Cardiac fibroblast (primary cell): ENCODE results near the gene TMOD2.

ENCODE experiments used
- DNase-seq, 2 donors: peaks; one replicate each; pipeline versions ENCODE4 v3.0.0 to v3.0.0-alpha.2; 2010; ENCODE audit warnings: low read depth in 2 of 2
- H3K4me3 ChIP-seq, 2 donors: replicated peaks in 1 of 2; 1 replicate in 1 of 2; 2 replicates in 1 of 2; pipeline ENCODE4 v1.5.1; 2011; ENCODE audit warnings: low read depth in 2 of 2, low read length in 2 of 2, mild to moderate bottlenecking in 2 of 2, moderate library complexity in 1 of 2
- TF ChIP-seq, protein P1 (sequence below): IDR thresholded peaks from one replicate; pipeline ENCODE4 v1.5.1; 2011; ENCODE audit warnings: low read depth, mild to moderate bottlenecking, low read length, inconsistent platforms

Gene TMOD2

DNA sequence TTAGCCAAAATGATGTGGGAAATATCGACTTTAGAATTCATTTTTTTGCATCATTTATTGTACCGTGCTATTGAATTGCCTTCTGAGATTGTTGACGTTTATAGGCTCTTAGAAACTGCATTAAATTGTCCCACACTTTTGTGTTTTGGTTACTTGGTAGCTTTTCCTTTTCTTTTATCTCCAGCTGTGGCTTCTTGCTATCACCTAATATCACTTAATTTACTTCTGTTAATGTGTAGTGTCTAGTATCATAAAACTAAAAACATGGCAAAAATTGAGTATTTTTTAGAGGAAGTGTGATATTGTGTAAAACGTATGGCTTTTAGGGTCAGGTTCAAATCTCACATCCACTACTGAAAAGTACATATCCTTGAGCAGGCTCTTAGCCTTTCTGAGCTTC, 89.3 kb downstream of the TMOD2 start:
- no peak for DNase-seq
- H3K4me3 ChIP-seq, result no peak overlapping the region
- TF ChIP-seq, protein P1, sequence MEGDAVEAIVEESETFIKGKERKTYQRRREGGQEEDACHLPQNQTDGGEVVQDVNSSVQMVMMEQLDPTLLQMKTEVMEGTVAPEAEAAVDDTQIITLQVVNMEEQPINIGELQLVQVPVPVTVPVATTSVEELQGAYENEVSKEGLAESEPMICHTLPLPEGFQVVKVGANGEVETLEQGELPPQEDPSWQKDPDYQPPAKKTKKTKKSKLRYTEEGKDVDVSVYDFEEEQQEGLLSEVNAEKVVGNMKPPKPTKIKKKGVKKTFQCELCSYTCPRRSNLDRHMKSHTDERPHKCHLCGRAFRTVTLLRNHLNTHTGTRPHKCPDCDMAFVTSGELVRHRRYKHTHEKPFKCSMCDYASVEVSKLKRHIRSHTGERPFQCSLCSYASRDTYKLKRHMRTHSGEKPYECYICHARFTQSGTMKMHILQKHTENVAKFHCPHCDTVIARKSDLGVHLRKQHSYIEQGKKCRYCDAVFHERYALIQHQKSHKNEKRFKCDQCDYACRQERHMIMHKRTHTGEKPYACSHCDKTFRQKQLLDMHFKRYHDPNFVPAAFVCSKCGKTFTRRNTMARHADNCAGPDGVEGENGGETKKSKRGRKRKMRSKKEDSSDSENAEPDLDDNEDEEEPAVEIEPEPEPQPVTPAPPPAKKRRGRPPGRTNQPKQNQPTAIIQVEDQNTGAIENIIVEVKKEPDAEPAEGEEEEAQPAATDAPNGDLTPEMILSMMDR, result no peak

DNA sequence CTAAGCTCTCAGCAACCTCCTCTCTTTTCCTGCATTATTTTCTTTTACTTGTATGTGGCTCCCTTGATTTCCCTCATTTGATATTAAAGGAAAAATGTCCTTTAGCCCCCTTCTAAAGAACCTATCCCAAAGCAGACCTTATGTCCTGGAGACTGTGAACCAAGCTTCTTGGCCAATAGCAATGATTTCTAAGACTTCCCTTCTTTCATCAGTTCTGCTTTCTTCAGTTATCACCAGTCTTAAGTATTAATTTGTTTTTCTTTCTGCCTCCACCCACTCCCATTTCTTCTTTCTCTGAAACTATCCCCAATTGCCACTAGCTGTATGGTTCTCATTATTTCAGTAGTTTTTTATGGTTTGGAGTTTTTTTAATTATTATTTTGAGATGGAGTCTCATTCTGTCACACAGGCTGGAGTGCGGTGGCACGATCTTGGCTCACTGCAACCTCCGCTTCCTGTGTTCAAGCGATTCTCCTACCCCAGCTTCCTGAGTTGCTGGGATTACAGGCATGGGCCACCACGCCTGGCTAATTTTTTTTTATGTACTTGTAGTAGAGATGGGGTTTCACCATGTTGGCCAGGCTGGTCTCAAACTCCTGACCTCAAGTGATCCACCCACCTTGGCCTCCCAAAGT, 90.1 kb downstream of the TMOD2 start:
- TF ChIP-seq, protein P1, result no peak
- no peak for DNase-seq
- H3K4me3 ChIP-seq, result no peak overlapping the region

DNA sequence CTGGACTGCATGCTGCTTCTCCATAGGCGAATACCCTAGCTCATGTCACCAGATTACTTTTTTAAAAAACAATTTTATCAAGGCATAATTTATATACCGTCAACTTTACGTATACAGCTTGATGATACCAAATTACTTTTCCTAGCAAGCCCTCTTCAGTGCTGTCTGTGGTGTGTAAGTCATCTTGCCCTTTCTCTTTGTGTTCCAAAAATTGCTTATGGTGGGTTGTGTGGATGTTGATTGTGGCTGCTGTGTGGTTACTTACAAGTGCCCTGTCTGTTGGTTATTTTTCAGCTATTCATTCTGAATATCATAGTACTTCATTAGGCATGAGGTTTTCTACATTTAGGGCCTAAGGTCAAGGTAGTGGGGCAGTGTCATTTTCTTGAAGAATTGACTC, 90.9 kb downstream of the TMOD2 start:
- DNase-seq, result no peak
- no peak overlapping the region for H3K4me3 ChIP-seq
- TF ChIP-seq, protein P1, result no peak

DNA sequence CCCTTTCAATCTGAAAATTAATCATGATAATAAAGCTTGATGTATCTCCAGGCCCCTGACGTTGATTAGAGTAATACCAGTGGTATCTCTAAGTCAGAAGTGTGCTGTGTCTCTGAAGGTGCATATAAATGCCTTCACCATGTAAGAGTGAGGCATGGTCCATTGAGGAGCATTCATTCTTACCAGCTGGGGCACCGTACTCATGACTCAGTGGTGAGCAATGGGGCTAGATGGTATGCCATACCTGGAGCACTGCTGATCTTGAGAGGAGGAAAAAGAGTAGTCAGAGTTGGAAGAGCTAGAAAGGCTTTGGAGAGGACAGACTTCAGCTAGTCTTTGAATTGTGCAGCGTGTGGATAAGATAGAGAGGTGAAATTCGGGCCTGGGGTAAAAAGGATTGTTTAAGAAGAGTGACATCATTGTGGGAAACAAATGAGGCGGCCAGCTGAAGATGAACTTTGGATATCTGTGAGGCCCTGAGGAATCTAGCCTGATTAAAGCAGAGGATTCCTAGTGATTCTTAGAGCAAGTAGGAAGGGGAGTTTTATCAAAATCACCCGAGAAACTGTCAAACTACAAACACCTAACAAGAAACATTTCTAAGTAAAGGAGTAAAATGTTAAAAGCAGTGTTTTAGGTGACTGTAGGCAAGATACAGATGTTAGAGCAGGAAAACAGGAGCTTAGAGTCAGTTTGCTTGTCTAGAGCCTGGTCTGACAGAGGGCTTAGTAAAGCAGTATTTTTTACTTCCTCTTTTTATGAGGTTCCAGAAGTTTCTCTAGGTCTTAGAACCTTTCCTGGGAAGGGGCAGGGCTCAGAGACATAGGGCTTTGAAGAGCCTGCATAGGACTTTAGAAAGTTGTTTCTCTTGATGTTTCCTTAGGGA, 91.7 kb downstream of the TMOD2 start:
- no peak overlapping the region for H3K4me3 ChIP-seq
- TF ChIP-seq, protein P1, result no peak
- DNase-seq, result peak in 1 of 2 donors; percentile 85

DNA sequence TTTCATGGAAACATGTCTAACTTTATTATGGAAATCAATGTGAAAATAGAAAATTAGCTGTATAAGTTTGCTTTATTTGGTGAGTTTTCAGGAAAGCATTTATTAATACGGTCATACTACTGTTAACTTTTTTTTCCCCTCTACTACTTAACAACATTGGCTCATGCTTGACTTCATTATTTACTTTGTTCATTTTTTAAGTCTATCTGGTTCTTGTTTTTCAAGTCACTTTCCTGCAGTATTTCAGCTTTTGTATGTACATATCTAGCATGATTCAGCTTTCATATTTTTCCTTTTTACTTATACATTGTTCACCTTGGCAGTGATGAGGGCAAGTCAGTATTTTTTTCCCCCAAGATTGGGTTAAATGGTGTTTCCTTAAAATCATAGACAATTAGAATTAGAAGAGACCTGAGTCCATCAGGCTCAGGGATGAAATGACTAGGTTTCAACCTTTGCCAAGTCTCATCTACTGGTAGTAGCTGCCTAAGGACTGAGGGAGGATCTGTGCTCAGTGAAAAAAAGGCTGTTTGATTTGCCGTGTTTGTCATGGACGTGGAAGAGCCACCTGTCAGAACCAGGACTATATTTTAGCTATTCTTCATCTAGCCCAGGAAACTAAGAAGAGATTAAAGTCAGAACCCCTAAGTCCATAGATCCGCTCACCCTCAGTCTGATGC, 93.5 kb downstream of the TMOD2 start:
- no peak overlapping the region for H3K4me3 ChIP-seq
- DNase-seq, result peak in 1 of 2 donors; percentile 38
- TF ChIP-seq, protein P1, result no peak

DNA sequence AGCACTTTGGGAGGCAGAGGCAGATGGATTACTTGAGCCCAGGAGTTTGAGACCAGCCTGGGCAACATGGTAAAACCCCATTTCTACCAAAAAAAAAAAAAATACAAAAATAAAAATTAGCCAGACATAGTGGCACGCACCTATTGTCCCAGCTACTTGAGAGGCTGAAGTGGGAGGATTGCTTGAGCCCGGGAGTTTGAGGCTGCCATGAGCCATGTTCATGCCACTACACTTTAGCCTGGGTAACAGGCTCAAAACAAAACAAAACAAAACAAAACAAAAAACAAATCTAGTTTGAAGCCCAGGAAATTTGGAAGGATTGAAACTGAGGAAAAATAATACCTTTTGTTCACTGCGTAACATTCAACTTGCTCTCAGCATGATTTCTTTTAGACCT, 94.7 kb downstream of the TMOD2 start:
- H3K4me3 ChIP-seq, result no peak overlapping the region

More for the DNA sequence above, 94.7 kb downstream of the TMOD2 start:
- TF ChIP-seq, protein P1, result no peak
- DNase-seq, result no peak
